NCI-H2081 treated with DMSO at 0.1 percent for 48 hours (cell line): Measurements from ENCODE around the gene MESD.
"Not testable (repeated sequence)": the region's sequence is repeated elsewhere in the genome, so short reads cannot be mapped to it uniquely, and the experiment has no call there.

Experiments
- DNase-seq: peaks from one replicate; lab custom pipeline; 2025; lab: John Stamatoyannopoulos, UW

MESD gene

GRCh38 chr15:80965454-80965853 lies 24.2 kb downstream of the MESD start:
- not testable (repeated sequence) for DNase-seq

GRCh38 chr15:80958818-80959495 lies 30.7 kb downstream of the MESD start:
- DNase-seq: no peak

GRCh38 chr15:80957976-80958375 lies 31.6 kb downstream of the MESD start:
- DNase-seq: no peak

DNA sequence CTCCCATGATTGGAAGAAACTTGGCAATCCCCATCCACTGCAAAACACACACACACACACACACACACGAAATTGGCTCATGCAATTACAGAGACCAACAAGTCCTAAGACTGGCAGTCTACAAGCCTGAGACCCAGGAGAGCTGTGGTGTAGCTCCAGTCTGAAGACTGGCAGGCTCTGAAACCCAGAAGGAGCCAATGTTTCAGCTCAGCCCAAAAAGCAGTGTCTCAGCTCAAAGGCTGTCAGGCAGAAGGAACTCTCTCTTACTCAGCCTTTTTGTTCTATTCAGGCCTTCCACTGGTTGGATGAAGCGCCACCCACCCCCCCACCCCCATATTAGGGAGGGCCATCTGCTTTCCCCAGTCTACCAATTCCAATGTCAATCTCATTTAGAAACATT lies 32.1 kb downstream of the MESD start:
- DNase-seq: no peak

- not testable (repeated sequence) for DNase-seq
Observed at GRCh38 chr15:80955571-80956452, 33.8 kb downstream of the MESD start.

GRCh38 chr15:80953953-80954778 lies 35.5 kb downstream of the MESD start:
- no peak for DNase-seq

- DNase-seq: no peak
Observed at GRCh38 chr15:80953001-80953952, 36.3 kb downstream of the MESD start.

- DNase-seq: no peak
Observed at GRCh38 chr15:80951941-80952340, 37.7 kb downstream of the MESD start.

- DNase-seq: no peak
Observed at GRCh38 chr15:80950291-80951078, 39.1 kb downstream of the MESD start.

GRCh38 chr15:80949756-80950155 lies 39.9 kb downstream of the MESD start:
- no peak for DNase-seq

GRCh38 chr15:80948651-80949292 lies 40.8 kb downstream of the MESD start:
- no peak for DNase-seq

GRCh38 chr15:80946576-80946975 lies 43.0 kb downstream of the MESD start:
- DNase-seq: no peak

- no peak for DNase-seq
Observed at GRCh38 chr15:80945605-80946004, 44.0 kb downstream of the MESD start.

GRCh38 chr15:80944818-80945217 lies 44.8 kb downstream of the MESD start:
- no peak for DNase-seq

DNA sequence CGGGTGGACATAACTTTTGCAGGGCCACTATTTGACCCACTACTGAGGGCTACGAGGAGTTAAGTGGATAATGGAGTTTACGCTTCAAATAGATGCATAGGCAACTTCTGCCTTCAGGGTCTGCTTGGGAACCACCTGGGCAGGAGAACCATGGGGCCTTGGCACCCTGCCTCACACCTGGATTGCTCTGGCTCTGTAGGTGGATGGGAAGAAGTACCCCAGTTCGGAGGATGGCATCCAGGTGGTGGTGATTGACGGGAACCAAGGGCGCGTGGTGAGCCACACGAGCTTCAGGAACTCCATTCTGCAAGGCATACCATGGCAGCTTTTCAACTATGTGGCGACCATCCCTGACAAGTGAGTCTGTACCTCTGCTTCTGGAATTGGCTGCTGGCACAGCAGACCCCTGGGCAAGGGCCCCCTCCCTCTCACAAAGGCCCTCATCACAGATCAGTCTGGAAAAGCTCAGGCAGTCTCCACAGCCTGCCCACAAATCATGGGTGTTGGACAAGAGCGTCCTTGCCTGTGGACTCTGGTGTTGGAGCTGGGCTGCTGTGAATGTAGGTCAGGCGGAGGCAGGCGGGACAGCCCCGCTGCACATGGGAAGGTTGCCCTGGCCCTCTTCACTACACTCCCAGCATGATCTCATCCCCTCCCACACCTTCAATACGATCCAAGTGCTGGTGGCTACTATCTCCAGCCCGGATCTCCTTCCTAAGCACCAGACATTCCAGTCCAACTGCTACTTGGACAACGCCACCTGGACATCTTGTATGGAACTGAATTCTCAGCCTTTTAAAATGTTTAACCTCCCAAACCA lies 46.7 kb downstream of the MESD start:
- DNase-seq: no peak

DNA sequence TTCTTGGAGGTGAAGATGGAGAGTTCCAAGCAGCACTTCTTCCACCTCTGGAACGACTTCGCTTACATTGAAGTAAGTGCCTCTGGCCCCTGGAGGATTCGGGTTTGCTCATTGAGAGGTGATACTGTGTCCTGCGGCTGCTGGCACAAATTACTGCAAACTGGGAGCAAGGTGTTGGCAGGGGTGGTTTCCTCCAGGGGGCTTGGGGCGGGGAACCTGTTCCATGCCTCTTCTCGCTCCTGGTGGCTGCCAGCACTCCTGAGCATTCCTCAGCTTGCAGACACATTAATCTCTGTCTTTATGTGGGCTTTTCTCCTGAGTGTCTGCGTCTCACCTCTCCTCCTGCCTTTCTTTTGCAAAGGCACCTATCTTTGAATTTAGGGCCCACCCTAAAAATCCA lies 47.4 kb downstream of the MESD start:
- no peak for DNase-seq

- no peak for DNase-seq
Observed at GRCh38 chr15:80940851-80941250, 48.8 kb downstream of the MESD start.

GRCh38 chr15:80940331-80940730 lies 49.3 kb downstream of the MESD start:
- DNase-seq: no peak

DNA sequence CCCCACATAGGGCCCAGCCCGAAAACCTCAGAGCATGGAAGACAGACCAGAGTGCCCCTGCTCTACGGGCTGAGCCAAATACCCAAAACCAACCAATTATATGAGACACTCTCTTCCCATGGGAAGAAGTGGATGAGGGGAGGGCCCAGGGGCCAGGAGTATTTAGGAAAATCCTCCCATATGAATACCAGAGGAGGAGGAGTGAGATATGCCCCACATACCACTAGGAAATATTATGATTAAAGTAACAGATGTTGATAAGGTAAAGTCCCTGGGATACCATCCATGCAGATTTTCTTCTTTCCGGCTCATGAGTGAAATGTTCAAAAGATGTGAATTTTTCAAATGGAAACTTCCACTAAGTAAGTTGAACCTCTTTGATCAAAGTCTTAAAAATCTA lies 50.4 kb downstream of the MESD start:
- no peak for DNase-seq
